GM21367 (cell line): ENCODE results near the gene SFSWAP.

Experiments used
- ATAC-seq: cut with Tn5 transposase; IDR thresholded peaks from one replicate; pipeline ENCODE4 v1.9.1; 2021; ENCODE audit not compliant: unreplicated experiment

SFSWAP gene

DNA sequence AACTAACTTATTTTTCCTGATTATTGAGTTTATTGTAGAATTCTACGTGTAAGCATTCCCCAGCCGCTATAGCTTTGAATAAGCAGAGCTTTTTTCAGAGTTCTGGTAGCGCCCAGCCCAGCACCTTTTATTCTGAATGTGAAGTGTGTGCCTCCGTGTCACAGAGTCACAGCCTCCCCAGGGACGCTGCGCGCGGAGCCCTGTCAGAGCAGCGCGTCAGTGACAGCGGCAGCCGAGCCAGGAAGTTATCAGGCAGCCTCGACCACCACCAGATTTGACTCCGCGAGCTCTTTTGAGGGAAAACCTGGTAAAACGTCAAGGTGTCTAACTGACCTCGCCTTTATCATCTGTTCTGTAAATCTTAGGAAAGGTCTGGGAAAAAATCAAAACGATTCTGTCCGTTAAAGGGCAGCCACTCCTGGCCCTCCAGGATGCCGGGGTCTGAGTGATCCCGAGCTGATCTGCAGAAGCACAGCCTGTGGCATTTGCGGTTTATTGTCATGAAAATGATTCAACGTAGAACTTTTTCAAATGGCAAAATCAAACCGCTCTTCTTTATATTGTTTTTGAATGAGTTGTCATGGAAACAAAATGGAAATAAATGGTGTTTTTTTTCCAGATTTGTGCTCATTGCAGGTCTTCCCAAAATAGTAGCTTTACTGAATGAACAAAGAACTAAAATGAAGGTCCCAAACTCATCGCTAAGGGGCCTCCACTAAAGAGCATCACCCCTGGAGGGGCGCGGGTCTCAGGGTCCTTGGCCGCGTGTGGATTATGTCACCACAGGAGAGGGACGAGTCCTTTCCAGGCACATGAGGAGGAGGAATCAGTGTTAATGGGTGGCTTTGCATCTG, 74.2 kb downstream of the SFSWAP start:
- no peak for ATAC-seq

DNA sequence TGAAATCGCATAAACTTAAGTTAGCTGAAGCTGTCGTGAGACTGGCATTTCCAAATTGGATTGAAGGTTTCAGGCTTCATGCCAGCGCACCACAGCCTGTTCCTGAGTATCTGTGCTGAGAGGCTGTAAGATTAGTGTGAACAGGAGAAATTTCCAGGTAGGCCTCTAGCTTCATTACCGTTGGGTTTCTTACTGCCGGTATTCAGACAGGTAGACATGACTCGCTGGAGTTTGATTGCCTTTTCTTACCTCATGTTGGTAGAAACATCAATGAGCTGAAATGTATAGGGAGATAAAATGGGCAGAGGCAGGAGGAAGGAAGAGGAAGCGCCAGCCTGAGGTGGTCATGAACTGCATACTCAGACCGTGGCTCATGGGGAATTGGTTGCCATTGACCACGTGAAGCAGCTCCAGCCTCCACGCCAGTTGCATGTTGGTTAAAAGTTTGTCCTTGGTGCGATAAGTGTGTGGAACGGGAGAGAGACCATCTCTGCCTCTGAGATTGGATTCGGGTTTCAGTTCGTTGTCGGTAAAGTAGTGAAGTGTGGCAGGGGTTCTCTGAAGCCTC, 75.0 kb downstream of the SFSWAP start:
- no peak for ATAC-seq

DNA sequence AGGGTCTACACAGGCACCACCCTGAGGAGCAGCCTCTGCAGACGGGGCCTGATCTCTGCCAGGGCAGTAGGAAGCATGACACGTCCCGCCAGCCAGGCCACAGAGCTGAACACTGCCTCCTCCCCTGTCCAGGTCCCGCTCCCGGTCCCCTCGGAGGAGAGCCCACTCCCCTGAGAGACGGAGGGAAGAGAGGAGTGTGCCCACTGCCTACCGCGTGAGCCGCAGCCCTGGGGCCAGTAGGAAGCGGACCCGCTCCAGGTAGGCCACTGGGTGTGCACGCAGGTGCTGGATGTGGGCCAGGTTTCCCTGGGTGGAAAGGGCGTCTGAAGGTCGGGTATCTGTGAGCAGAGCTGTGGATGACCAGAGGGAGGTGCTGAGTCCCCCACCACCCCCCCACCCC, 75.4 kb downstream of the SFSWAP start:
- no peak for ATAC-seq

DNA sequence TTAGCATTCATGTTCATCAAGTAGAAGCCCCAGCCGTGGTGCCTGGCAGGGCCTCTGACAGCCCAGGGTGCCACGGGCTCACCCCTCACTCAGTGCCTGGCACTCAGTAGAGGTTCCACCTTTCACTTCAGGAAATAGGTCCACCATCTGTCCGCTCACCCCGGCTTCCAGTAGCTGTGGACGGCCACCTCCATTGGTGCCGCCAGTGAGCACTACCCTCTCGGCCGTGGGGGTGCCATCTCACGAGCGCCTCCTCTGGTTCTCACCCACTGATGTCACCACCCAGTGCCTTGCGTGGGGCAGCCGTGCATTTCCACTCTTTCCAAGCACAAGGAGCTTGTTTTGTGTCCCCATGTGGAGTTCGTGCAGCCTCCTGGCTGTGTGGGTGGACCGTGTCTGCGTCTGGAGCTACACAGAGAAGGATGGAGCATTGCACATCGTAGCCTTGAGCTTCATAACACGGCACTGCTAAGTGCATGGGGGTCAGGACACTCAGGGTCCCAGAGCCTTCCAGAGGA, 76.3 kb downstream of the SFSWAP start:
- ATAC-seq: no peak

DNA sequence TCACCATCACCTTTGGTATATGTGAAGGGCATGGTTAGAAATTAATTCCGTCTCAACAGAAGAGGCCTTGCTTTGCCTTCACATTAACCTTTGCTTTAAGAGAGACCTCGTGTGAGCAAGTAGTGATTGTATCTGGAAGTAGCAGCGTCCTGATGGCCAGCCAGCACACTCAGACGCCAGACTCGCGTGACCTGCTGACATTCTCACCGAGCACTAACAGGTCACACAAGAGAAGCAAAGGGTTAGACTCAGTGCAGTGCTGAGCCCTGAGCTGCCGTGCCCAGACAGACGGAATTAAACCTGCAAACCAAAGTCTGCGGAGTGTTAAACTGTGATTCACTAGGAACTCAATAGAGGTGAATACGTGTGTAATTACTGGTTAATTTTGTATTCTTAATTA, 77.2 kb downstream of the SFSWAP start:
- ATAC-seq: no peak

DNA sequence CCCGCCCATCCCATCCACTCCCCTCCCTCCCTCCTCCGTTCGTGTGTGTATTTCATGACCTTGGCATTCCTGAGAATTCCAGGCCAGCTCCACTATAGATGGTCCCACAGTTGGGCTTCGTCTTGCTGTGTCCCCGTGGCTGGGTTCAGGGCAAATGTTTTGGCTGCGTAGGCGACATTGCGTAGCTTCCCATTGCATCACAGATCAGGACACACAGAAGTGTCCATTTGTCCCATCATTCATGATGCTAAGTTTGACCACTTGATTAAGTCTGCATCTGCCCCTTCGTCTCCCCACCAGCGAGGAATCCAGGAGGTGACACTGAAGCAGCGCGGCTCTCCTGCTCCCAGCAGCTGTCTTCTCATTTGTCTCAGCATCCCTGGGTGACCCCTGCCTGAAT, 78.7 kb downstream of the SFSWAP start:
- ATAC-seq: no peak

DNA sequence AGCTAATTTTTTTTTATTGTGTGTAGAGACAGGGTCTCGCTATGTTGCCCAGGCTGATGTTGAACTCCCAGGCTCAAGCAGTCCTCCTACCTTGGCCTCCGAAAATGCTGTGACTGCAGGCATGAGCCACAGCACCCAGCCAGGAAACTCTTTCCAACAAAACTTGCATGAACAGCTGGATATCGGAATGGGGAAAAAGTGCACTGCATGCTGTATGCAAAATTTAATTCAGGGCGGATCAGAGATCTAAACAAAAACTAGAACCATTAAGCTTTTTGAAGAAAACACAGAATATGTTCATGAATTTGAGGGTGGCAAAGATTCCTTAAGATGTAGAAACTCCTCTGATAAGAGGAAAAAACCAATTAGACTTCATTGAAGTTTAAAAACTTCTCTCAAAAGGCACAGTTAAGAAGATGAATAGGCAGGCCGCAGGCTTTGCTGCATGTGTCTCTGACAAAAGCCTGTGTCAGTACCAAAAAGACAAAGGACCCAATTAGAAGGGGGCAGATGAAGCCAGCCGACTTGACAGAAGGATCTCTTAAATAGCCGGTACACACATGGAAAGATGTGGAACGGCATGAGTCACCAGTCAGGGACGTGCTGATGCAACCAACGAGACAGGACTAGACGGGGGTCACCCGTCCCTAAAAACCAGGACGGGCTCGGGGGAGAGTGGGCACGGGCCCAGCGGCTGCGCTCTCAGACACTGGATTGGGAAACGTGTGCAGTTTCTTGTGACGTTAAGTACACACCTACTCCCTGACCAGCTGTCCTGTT, 82.5 kb downstream of the SFSWAP start:
- ATAC-seq: no peak

DNA sequence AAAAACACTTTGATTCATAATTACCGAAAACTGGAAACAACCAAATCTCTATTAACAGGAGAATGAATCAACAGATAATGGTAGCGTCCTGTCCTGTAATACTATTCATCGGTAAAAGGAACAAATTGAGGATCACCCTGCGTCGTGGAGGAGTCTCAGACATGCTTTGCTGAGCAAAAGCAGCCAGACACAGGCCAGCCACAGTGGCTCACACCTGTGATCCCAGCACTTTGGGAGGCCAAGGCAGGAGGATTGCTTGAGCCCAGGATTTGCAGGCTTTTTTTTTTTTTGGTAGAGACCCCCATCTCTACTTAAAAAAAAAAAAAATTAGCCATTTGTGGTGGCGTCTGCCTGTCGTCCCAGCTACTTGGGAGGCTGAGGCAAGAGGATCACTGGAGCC, 83.2 kb downstream of the SFSWAP start:
- no peak for ATAC-seq

DNA sequence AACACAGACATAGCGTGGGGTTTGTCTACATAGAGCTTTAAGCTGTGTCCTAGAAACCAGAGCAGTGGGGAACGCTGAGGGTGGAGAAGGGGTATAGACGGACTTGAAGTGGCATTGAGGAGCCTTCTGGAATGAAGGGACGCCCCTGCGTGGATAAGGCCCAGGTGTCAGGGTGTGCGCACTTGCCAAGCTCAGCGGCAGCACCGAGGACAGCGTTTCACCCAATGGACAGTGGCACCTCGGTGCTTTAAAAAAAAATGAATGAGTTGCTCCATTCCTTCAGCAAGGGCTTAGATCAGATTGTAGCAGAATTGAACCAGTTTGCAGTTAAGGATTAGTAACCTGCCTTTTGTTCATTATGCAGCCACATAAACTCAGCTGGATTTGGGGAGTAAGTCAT, 83.7 kb downstream of the SFSWAP start:
- no peak for ATAC-seq

DNA sequence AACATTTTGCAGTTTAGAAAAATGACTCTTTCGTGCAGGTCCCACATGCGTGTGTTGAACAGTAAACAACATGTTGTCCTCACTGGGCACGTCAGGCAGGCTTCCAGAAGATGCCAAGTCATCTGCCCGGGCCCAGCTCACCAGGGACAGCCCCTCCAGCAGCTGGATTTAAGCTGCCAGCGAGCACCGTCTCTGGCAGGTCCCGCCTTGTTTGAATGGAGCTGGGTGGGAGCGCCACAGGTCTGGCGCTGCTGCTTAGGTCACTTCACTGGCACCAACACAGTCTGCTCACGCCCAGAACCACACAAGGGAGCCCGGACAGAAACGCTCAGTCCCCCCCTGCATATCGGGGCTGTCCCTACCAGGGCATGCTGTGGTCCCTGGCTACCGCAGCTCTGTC, 84.2 kb downstream of the SFSWAP start:
- no peak for ATAC-seq

DNA sequence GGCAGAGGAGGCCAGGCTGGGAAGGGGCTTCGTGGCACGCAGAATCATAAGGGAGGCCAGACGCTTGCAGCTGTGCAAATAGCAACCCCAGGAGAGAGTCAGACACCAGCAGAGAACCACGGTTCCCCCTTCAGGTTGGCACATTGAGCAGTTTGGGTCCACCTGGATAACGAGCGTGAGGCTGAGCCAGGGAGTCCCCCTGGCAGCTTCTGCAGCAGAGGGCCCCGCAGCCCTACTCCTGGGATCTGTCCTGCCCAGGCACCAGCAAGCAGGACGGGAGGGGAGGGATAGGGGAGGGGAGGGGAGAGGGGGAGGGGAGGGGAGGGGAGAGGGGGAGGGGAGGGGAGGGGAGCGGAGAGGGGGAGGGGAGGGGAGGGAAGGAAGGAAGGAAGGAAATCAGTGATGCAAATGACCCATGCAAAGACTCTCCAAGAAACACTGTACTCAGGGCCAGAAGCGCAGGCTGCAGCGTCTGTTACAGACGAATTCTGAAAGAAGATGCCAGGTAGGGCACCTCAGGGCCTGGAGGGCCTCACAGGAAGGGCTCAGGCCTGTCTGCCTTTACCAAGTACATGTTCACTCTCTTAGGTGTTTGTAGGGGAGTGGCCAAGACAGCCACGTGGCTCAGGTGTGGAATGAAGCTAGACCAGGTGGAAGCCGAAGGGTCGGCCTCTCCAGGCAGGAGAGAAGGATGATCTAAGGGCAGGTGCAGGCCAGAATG, 85.0 kb downstream of the SFSWAP start:
- ATAC-seq: no peak

DNA sequence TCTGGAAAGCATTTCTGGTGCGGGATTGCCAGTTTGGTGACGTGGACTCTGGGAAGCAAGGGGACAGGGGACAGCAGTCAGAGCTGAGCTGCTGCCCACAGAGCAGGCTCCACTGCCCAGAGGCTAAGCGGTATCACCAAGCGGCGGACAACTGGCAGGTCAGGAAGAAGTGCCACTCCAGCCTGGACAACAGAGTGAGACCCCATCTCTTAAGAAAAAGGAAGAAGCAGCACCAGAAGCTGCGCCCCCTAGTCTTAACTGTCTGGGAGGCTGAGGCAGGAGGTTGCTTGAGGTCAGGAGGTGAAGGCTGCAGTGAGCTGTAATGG, 85.5 kb downstream of the SFSWAP start:
- ATAC-seq: no peak

DNA sequence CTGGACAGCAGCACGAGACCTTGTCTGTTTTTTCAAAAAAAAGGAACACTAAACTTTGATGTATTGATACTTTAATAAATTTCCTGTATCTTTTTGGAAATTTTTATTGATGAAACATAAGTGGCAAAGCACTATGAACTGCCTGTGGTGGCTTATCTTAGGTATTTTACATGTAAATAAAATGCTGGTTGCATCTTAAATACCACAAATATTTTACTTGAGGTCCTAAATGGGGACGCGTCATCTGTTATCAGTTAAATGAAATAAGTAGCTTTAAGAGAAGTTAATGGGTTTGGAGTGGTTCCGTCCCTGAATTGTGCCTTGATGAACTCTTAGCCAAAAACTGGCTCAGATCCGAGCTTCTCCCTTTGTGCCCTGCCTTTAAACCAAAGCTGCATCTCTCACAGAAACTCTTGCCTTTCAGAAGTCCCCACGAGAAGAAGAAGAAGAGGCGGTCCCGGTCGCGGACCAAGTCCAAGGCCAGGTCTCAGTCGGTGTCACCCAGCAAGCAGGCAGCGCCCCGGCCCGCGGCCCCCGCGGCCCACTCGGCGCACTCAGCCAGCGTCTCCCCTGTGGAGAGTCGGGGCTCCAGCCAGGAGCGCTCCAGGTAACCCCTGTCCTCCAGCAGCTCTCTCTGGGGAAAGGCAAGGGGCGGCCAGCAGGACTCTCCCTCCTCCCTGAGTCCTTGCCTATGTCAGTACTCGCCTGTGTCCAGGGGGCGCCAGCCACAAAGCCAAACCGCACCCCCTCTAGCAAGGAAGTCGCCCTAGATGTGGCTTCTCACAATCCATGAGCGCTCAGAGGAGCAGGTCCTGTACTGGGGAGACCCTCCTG, 86.1 kb downstream of the SFSWAP start:
- no peak for ATAC-seq

DNA sequence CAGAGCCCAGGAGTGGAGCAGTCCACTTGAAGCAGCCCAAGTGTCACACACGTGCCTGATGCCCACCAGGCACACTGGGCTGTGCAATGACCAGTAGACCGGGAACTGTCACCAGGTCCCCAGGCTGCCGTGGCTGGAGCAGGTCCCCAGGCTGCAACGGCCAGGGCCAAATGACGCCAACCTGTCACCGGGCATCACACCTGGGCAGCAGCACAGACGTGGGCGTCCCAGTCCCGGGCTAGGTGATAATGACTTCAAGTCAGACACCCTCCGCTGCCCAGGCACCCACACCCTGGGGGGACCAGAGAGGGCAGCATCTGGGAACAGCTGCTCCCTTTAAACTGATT, 86.7 kb downstream of the SFSWAP start:
- no peak for ATAC-seq

DNA sequence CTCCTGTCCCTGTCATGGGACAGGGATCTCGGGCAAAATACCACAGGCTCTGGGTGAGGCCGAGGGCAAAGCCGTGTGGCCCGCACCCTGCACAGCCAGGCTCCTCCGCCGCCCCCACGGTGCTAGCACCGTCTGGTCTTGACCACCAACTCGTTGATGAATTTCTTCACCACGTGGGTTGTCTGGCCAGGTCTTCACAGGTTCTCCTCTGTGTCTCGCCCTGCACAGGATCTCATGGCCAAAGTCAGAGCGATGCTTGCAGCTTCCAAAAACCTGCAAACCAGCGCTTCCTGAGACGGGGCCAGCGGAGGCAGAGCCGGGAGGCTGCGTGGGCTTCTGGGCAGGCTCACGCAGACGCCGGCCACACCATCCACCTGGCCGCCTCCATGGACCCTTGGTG, 88.3 kb downstream of the SFSWAP start:
- no peak for ATAC-seq

DNA sequence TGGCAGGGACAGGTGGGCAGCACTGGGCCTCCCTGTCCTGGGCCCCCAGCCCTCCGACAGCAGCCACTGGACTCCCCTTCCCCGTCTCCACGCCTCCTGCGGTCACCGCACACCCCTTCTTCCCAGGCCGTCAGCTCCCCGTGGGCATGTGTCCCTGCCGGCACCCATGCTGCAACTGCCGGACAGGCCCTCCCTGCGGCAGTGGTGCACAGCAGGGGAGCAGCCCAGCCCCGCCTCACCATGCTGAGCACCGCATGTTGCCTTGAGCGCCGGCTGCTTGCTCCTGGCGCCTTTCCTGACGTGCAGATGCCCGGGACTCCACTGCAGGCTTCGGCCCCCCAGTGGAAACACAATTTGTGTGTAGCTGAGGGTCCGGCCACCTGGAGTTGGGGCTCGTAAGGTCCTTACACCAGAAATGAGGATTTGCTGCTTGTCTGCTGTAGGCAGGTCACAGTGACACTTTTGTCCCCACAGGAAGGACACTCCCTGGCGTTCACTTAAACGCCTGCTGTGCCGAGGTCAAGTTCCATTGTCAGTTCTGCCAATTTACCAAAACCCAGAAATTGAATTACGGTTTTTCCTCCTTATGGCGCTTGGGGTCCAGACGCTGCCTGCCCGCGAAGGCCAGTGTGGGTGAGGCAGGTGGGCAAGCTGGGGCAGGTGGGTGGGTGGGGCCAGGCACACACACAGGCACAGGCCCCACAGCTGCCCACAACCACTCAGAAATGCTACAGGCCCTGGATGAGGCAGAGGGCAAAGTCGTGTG, 89.1 kb downstream of the SFSWAP start:
- ATAC-seq: no peak

DNA sequence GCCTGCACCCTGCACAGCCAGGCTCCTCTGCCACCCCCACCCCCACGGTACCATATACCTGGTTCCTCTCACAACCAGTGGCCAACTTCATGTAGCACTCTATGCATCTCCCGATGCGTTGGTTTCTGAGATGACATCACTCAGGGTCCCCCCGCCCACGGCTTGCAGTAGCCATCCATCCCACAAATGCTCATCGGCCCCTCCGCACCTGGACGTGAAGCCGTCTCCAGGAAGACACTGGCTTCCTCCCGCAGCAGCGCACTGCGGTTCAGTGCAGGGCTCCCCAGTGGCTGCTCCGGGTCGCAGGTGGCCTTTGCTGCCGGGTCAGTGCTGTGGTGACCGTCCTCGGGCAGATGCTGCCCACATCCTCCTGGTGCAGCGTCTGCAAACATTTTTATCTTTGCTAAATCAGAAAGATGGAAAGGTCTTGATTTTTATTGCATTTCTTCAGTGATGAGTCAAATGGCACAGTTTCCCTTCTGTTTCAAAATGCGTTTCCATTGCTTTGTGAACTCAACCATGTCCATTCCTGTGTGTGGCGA, 89.8 kb downstream of the SFSWAP start:
- no peak for ATAC-seq

DNA sequence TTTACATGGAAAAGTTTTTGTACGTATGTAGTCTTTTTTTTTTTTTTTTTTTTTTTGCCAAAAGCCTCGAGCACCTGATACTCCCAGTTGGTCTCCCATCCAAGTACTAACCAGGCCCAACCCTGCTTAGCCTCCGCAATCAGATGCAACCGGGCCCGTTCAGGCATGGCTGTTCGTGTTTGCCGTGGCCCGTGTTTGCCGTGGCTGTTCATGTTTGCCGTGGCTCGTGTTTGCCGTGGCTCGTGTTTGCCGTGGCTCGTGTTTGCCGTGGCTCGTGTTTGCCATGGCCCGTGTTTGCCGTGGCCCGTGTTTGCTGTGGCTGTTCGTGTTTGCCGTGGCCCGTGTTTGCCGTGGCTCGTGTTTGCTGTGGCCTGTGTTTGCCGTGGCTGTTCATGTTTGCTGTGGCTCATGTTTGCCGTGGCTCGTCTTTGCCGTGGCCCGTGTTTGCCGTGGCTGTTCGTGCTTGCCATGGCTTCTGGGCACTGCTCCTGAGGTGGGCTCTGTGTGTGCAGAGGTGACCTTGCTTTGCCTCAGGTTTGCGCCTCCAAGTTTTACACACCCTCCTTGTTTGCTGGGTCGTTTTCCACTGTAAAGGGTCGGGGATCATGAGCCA, 90.5 kb downstream of the SFSWAP start:
- no peak for ATAC-seq

DNA sequence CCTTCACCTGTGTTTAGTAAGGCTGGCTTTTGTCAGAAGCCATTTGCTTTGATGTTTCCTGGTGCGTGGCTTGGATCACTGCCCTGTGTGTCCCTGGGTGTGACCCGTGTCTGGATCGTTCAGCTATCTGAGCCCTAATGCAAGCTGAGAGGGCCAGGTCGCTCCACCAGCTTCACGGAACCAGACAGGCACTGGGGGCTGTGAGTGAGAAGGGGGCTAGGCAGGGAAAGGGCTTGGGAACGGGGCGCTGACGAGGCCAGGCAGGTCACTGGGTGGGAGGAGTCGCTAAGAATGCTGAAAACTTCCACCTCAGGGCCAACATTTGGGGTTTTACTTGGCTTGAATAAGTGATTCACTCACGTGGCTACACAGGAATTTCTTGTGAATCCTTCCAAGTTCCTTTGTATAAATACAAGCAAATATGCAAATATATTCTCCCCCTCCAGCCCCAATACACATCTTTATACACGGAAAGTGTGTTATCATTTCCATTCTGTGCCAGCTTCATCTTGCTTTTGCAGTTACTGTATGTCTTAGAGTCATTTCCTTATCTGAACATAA, 93.2 kb downstream of the SFSWAP start:
- no peak for ATAC-seq
